ENCODE measurements around the gene SLC38A8.

DNA sequence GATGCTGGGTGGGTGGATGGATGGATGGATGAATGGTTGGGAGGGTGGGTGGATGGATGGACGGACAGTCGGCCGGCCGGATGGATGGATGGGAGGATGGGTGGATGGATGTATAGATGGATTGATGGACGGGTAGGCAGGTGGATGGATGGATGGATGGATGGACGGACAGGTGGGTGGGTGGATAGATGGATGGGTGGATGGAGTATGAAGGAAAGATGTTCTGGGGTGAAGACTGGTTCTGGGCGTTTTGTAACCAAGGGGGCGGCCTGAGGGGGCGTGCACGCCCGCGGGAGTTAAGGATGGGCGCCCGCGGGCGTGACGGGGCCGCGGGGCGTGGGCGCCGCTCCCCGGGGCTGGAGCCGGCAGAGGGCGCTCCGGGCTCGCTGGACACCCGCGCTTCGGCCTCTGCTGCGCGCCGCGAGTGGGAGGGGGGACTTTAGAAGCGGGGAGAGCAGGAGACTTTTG, 74.7 kb downstream of the SLC38A8 start, which contains the start of gene NECAB2:
- TF ChIP-seq, protein P1, sequence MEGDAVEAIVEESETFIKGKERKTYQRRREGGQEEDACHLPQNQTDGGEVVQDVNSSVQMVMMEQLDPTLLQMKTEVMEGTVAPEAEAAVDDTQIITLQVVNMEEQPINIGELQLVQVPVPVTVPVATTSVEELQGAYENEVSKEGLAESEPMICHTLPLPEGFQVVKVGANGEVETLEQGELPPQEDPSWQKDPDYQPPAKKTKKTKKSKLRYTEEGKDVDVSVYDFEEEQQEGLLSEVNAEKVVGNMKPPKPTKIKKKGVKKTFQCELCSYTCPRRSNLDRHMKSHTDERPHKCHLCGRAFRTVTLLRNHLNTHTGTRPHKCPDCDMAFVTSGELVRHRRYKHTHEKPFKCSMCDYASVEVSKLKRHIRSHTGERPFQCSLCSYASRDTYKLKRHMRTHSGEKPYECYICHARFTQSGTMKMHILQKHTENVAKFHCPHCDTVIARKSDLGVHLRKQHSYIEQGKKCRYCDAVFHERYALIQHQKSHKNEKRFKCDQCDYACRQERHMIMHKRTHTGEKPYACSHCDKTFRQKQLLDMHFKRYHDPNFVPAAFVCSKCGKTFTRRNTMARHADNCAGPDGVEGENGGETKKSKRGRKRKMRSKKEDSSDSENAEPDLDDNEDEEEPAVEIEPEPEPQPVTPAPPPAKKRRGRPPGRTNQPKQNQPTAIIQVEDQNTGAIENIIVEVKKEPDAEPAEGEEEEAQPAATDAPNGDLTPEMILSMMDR (IDR thresholded peaks at IDR 0.05), result peak in 1 of 3 donors; percentile 17
- no peak for TF ChIP-seq POLR2AphosphoS5 (IDR thresholded peaks at IDR 0.05)
- TF ChIP-seq POLR2A (IDR thresholded peaks at IDR 0.05), result no peak
